HTERT RPE-1 (cell line): ENCODE results near the gene TRIM41.
"Not testable (repeated sequence)": the region's sequence is repeated elsewhere in the genome, so short reads cannot be mapped to it uniquely, and the experiment has no call there.

Experiments
- in situ Hi-C: fragments of 300-500 bp; cut with MboI; formaldehyde crosslinking; loops from 4 replicates; pipeline ENCODE4 v1.14.3; 2020; ENCODE audit warnings: low sequenced_read_pairs

TRIM41 gene

DNA sequence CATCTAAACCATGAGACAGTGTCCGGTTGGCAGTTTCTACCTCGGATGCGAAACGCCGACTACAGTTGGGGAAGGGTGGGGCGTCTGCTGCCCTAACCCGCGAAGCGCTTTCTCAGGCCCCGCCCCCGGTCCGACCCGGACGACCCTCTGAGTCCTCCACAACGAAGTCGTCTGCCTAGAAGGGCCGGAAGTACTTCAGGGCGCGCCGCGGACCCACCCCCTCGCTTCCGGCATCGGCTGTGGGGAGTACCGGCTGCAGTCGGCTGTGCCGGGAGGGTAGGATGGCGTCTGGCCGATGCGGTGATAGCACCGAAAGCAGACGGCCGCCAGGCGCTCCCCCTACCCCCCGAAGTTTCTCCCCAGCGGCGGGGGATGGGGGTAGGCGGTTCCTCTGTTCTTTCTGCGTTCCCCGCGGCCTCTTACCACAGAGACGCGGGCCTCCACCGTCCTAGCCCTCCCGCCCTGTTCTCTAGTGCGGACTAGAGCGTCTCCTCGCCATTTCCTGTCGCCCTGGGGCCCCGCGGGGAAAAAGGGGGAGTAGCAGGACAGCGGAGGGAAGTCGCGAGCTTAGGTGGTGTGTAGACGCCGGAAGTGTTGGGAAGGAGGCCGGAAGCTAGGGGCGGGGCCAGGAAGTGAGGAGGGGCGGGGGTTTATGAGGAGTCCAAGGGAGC lies at the start of gene TRIM41:
Gene TRIM41, plus strand, starts transcription at position 224 of the 671 bp plus-strand sequence. CDS start 719 bp downstream, outside the sequence.
- in situ Hi-C loops, result no loop called here

DNA sequence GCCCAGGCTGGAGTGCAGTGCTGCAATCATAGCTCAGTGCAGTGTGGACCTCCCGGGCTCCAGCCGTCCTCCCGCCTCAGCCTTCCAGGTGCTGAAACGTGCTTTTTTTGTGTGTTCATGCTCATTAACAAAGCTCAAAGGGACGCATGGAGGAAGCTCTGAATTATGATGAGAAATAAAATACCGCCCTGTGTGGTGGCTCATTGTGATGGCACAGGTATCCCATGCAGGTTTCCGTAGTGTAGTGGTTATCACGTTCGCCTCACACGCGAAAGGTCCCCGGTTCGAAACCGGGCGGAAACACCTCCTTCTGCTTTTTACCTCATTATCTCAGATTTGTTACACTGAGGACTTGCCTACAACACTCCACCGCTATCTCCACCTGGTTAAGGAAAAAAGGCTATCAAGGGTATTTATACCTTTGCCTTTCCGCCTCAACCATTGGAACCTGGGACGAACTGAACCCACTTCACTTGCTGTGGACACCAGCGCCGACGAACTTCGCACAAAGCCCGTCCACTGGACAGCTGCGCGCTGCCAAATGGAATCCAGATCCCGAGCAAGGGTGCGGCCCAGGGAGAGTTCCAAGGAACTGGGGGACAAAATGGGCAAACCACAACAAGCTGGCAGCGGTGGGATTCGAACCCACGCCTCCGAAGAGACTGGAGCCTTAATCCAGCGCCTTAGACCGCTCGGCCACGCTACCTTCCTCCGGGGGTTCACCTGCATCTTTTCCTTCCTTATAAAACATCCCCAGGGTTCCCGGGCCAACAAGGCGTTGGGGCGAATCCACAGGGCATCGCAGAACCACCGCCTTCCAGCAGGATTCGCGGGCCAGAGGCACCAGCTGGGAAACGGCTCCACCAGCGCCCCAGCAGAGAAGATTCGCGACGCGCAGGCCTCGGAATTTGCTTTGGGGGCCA lies 49.4 kb upstream of the TRIM41 start:
- in situ Hi-C loops, result no loop called here

DNA sequence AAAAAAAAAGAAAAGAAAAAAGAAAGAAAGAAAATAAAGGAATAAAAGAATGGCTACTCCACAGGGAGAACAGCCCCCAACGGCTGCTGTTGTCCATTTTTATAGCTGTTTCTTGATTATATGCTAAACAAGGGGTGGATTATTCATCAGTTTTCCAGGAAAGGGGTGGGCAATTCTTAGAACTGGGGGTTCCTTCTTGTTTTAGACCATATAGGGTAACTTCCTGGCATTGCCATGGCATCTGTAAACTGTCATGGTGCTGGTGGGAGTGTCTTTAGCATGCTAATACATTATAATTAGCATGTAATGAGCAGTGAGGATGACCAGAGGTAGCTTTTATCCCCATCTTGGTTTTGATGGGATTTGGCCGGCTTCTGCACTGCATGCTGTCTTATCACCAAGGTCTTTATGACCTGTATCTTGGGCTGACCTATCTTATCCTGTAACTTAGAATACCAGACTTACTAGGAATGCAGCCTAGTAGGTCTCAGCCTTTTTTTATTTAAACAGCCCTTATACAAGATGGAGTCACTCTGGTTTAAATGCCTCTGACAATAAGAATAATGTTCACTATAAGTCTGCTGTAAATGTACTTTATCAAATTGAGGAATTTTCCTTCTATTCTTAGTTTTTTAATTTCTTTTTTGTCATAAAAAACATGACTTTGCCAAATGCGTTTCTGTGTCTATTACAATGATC lies 46.7 kb upstream of the TRIM41 start:
- in situ Hi-C loops, result no loop called here

DNA sequence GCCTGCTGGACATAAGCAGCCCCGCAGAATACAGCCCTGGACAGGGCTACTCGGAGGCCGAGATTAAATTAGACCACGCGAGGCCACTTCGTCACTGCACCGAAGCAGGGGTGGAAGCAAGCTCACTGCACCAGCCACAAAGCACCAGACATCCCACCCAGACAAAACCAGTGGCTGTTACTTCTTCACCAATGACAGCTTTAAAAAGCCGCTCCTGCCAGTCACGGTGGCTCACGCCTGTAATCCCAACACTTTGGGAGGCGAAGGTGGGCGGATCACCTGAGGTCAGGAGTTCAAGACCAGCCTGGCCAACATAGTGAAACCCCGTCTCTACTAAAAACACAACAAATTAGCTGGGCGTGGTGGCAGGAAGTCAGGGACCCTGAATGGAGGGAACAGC lies 45.5 kb upstream of the TRIM41 start:
- in situ Hi-C loops, result not testable (repeated sequence)

DNA sequence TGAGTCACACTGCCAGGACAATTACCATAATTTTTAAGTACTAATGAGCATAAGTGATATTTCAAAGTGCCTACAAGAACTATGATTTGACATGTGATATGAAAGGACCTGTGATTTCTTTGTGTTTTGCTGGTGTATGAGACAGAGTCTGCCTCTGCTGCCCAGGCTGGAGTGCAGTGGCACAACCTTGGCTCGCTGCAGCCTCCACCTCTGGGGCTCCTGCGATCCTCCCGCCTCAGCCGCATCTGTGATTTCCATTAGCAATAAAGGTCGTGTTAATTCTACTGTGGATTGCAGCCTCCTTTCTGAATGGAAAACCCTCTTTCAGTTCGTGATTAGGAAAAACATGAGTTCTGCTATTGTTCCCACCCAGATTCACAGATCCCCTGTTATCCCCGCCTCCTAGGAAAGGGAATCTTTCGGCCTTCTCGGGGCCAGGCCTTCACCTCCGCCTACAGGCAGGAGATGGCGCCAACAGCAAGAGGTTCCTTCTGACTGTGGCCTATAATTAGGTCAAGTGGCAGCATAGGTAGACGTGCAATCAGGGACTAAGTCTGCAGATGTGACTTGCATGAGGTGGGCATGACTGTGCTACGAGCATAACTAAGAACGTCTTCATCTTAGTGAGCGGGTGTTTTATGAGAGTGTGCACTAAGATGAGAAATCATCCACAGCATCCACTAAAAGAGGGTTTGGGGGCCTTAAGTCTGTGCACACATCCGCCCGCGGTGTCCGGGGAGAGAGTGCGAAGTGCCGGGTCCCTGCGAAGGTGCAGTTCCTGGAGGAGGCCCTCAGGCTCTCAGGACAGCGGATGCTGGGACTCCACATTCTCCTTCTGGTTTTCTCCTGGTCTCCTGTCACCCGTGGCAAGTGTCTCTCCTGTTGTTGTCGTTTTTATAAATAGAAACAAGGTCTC lies 41.2 kb upstream of the TRIM41 start:
- in situ Hi-C loops, result no loop called here

DNA sequence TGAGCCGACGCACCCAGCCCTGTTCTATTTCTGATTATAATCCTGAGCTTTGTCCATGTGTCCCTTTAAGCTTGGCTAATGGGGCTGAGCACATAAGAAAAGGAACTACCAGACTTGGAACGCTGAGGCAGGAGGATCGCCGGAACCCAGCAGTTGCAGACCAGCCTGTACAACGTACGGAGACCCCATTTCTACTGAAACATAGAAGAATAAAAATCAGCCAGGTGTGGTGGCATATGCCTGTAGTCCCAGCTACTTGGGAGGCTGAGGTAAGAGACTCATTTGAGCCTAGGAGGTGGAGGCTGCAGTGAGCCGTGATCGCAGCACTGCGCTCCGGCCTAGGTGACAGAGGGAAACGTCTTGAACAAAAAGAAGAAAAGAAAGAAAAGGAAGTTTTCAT lies 40.4 kb upstream of the TRIM41 start:
- in situ Hi-C loops, result no loop called here

DNA sequence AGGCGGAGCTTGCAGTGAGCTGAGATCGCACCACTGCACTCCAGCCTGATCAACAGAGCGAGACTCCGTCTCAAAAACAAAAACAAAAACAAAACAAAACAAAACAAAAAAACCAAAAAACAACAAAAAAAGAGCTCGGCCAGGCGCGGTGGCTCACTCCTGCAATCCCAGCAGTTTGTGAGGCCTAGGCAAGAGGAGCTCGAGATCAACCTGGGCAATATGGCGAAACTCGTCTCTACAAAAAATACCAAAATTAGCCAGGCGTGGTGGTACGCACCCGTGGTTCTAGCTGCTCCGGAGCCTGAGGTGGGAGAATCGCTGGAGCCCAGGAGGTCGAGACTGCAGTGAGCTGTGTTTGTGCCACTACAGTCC lies 38.2 kb upstream of the TRIM41 start:
- in situ Hi-C loops, result no loop called here

DNA sequence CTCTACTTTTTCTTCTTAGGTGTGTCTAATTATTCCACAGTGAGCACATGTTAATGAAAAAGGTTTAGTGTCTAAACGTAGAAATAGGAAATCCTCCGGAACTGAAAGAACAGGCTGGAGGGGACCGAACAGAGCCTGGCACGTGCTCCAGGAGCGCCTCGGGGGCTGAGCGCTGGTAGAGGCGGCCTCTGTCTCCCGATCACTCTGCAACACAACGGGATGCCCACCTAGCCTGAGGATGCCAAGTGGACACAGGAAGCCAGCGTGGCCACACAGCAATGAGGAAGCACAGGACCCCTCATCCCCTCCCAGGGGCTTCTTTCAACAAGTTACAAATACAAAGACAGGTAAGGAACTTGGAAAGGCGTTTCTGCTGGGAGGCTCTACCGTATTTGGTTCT lies 37.5 kb upstream of the TRIM41 start:
- in situ Hi-C loops, result no loop called here

DNA sequence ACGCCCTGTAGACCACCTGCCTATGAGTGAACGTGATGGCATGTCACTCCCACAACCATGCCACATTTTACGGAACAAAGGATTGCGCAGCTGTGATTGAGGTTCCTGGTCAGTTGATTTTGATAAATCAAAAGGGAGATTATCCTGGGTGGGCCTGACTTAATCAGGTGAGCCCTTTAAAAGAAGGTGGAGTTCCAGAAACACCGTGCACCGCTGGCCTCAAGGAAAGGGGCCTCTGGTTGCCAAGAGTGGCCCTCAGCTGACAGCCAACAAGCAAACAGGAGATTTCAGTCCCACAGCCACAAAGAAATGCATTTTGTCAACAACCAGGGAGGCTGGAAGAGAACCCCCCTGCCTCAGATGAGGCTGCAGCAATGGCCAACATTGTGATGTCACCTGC lies 37.1 kb upstream of the TRIM41 start:
- in situ Hi-C loops, result no loop called here

DNA sequence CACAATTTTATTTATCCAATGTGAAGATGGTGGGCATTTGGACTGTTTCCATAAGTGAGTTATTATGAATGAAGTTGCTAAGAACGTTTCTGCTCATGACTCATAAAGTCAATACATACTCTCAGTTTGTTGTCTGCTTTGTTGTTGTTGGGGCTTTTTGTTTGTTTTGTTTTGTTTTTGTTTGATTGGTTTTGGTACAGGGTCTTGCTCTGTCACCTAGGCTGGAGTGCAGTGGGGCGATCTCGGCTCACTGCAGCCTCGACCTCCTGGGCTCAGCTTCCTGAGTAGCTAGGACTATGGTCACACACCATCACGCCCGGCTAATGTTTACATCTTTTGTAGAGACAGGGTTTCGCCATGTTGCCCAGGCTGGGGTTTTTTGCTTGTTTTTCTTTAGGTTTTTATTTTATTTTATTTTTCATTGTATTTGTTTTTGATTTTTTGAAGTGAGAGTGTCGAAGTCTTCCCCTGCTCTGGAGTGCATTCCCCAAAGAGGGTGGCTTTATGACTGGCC lies 36.0 kb upstream of the TRIM41 start:
- in situ Hi-C loops, result no loop called here

DNA sequence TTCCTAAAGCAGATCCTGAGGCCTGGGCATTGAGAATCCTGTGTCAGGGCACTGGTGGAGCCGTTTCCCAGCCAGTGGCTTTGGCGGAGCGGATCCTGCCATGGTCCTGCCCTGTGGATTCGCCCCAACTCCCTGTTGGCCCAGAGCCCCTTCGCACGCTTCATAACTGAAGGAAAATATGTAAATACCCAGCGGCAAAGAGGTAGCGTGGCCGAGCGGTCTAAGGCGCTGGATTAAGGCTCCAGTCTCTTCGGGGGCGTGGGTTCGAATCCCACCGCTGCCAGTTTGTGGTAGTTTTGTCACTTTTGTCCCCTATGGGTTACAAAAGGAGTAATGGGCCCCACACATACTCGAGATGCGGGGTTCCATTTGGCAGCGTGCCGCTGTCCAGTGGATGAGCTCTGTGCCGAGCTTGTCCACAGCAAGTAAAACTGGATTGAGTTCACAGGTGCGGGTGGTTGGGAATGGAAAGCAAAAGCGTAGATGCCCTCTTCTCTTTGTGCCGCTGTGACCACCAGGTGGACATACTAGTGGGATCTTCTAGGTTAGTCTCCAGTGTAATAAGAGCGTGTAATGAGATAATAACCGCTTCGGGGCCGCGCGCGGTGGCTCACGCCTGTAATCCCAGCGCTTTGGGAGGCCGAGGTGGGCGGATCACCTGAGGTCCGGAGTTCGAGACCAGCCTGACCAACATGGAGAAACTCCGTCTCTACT lies 35.4 kb upstream of the TRIM41 start:
- in situ Hi-C loops, result no loop called here

DNA sequence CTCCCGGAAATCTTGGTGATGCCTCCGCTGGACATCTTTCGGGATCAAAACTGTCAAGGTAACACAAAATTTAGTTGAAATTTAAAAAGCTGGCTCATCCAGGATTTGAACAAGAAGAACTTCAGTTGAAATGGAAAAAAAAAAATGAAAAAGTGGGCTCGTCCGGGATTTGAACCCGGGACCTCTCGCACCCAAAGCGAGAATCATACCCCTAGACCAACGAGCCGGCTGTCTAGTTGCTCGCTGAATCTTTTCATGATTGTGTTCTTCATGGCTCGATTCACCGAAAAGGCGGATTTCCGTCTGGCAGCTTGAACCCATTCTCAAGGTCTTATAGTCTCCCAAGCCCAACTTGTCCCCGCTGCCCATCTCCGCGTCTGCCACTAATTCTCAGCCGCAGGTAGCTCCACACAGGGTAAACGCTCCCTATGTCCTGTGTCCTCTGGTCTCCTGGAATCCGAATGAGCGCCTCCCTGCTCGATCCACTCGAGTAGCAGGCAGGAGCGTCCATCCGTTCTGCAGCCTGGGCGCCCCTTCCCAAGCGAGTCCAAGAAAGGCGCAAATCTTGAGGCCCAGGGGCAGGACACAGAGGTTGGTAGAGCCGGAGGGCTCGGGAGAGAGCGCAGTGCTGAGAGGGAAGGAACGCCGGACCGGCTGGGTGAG lies 34.2 kb upstream of the TRIM41 start:
- in situ Hi-C loops, result no loop called here

DNA sequence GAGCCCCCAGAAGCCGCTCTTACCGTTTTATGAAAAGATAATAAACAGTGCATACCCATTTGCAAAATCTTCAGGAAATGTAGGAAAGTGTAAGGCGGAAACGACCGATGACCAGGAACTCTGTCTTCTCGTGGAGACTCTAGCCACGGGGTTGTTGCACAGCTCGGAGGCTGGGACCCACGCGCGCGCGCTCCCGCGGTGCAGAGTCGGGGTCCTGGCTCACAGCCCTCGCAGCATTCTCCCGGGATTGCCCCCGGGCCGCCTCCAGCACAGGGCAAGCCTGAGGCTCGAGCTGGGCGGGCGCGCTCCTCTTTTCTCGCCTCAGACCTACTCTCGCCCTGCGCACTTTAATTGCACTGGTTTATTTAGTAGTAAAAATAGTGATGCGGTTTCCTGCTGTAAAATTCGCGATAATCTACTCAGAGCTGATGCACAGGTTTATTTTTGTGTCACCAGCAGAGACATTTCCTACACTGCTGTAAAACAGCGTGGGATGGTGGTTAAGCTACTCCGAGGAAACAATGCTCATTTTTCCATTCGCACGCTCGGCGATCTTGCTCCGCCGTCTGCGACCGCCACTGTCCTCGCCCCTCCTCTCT lies 33.6 kb upstream of the TRIM41 start:
- in situ Hi-C loops, result no loop called here

DNA sequence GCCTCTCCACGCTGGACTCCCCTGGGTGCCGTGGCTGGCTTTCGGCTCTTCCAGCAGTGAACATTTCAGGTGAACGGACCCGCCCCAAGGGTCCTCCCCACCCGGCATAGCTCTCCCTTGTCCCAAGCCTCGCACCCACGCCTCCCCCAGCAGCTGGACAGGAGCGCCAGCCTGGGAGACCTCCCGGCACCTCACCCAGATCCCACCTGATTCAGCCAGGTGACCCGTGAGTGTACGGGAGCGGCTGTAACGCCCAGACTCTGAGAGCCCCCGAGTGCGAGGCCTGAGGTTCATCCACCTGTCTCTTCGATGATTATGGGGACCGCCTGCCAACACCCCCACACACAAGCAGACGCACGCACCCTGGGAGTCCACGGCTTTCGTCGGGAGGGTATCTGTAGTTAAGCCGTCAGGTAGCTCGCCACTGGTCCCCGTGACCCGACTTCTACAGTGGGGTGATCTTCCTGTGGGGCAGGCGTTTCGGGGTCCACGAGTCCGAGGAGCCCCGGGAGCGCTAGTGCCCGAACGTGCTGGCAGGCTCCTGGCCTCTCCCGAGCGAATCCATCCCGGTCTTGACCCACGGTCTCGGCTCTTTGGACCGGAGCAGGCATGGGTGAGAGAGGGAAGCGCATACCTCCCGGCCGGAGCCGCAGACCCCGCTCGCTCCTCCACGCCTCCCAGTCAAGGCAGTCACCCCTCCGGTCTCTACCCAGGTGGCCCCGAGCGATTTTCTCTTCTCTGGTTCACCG lies 32.9 kb upstream of the TRIM41 start:
- in situ Hi-C loops, result no loop called here

DNA sequence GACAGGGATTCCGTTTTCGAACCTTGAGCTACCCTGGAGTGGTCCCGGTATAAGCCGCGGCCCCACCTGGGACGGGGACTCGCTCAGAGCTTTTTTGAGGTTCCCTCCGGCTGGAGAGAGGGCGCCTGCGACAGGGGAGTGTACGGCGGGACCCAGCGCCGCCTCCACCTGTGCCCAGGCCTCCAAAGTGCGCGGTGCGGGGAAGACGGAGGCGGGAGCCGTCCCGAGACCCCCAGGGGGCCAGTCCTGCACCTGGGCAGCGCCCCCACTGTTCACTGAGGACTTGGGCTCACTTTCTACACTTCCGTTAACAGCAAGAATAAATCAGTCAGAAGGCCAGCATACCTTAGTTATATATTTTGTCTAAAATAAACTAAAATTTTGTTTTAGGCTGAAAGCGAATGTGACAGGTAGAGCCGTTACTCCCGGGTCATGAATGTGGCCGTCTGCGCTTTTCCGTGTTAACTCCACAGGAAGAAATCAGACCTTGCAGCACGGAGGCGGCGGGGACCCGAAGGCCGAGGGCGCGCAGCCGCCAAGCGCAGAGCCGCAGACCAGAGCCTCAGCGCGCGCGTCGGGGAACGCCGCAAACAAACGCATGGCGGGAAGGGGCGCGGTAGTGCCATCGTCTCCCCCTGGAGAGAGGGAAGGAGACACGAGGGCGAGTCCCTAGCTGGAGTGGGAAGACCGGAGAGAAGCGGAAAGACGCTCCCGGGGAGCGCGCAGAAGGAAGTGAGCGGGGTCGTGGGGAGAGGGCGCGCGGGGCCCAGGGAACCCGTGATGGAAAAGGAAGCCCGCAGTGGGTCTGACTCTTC lies 32.2 kb upstream of the TRIM41 start:
- in situ Hi-C loops, result no loop called here

DNA sequence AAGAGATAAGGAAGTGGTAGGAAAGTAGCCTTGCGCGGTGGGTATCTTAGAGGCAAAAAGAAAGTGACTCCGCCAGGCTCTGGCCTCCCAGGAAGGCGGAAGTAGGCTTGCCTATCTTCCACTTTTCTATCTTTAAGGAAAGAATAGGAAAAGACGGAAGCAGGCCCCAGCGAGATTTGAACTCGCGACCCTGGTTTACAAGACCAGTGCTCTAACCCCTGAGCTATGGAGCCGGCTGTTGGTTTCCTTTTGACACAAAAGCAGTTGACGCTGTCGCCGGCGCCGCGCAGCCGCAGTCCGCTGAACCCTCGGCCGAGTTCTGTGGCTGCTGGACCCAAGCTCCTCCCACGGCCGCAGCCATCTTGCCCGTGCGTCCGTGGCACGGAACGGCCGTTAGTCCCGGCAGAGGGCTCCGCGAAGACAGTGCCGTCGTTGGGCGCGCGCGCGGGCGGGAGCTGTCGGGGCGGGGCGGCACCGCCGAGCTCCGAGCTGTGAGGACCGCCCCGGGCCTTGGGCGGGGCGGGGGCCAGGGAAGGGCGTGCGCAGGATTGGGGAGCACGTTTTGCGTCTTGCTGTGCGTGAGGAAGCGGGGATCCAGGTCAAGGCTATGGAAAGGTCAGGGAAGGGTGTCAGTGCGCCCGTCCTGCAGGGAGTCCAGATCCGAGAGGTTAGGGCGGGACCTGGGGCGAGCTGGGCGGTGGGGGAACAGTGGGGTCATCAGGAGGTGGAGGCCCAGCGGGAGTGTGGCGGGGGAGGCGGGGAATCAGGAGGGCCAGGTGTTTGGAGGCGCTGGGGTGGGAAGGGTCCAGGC lies 31.4 kb upstream of the TRIM41 start:
- in situ Hi-C loops, result no loop called here
